Ramos (cell line): ENCODE data around the gene CYP27A1.

ENCODE experiments used
- in situ Hi-C: fragments of 300-500 bp; cut with MboI; formaldehyde crosslinking; loops from one replicate; pipeline ENCODE4 v1.14.3; 2022; ENCODE audit warnings: low sequenced_read_pairs; ENCODE audit not compliant: unreplicated experiment

The CYP27A1 gene

DNA sequence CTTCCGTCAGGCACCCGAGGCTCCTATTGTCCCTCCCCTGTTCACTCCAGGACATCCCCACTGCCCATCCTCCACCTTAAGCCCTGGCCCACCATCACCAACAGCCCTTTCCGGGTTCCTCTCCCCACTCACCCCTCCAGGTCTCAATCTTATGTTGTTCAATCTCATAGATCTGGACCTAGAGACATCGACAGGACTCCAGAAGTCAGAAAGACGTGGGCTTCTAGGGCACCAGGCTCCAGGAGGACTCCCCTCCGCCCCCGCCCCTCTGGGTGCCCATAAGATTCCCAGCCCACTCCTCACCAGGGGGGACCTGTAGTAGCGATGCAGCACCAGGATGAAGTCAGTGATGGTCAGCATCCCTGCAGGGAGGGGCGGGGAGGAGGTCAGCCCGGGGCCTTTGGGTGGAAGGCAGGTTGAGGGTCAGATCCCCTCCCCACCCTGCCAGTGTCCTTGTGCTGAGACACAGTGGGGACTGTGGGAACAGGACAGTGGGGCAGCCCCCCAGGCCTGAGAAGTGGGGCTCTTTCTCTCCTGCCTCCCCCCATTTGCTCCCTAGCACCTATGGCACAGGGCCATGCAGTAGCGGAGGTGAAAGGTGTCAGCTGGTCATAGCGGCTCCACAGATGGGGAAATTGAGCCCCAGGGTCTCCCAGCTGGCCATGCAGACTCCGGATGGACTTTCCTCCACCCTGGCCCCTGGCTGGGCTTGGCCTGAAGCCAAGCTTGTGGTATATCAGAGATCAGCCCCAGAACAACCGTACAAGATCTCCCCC is 45.9 kb downstream of the CYP27A1 start:
- in situ Hi-C loops = no loop called here

- in situ Hi-C loops = no loop called here
Observed at GRCh38 chr2:218828477-218828778, 46.5 kb downstream of the CYP27A1 start.

DNA sequence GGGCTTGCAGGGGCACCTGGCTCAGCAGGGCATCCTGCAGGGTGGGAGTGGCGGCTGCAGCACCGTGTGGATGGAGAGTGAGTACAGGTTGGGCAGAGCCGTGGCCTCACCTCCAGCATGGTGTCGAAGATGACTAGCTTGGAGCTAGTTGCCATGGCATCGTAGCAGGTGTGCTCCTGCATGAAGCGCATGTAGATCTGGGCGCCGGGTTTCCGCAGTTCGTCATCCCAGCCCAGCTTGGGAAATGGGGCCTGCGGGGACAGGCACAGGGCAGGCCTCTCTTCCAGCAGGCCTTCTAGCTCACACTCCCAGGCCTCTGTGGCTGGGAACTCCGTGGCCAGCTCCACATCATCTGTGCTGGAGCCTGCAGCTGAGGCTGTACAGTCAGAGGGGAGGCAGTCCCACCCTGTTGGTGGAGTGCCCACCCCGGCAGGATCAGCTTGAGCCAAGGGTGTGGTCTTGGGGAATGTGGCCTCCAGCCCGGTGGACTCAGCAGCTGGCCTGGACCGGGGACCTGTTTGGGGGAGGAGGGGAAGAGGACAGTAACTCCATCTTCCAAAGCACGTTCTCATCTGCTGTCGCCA is 48.0 kb downstream of the CYP27A1 start:
- in situ Hi-C loops = no loop called here

DNA sequence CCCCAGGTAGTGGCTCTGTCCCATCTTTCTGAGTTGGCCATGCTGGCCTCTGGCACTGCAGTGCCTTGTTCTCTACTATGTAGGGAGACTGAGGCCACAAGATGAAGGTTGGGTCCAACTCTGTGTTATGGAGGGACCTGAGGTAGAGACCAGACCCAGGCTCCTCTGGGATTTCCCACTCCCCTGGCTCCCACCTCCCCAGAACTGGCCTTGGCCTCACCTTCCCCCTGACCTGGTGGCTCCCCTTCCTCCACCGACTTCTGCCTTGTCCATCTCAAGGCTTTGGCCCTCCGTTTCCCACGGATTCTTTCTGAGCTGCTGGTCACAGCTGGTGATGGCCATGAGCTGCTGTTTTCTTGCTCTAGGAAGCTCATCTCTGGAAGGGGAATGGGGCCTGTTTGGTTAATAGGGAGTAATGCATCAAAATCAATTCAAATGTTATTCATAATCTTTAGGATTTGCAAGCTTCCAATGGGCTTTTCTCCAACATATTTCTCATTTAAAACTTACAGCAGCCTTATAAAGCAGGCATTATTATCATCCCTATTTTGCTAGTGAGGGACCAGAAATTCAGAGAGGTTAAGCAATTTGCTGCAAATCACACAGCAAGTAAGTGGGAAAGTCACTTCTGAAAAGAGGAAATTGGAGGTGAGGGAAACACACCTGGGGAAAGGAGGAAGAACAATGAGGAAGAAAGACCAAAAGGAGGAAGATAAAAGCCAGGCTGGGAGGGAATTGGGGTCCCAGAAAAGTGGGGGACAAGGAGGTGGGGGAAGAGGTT is 48.8 kb downstream of the CYP27A1 start:
- in situ Hi-C loops = no loop called here

DNA sequence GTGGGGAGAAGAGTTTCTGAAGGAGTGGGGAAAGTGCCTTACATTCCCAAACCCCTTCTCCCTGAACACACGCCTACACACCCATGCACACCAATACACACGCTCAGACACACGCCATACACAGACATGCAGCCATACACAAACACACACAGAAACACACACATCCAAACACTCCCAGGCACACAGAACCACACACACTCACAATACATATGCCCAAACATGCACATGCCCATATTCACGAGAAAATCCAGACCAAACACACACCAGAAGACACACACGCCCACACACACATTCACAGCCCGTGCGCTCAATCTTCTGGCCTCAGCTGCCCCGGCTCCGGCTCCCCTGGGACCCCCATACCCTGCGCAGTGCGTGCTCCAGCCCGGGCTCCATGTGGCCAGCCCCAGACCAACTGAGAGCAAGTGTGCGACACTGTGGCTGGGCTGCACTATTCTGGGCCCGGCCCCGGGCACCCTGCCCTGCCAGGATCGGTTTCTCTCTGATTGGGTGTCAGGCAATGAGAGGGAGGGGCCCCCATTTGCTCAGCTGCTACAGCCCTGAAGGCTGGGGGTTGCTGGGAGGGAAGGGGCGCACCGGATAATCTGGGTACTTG is 49.5 kb downstream of the CYP27A1 start, which contains the start of gene PRKAG3:
TSS of gene PRKAG3 (minus strand) at position 426 of the 613 bp plus-strand sequence.
- in situ Hi-C loops = no loop called here

GRCh38 chr2:218832081-218832480 is 50.1 kb downstream of the CYP27A1 start:
- in situ Hi-C loops = no loop called here

- in situ Hi-C loops = no loop called here
Observed at GRCh38 chr2:218832520-218832919, 50.6 kb downstream of the CYP27A1 start.

DNA sequence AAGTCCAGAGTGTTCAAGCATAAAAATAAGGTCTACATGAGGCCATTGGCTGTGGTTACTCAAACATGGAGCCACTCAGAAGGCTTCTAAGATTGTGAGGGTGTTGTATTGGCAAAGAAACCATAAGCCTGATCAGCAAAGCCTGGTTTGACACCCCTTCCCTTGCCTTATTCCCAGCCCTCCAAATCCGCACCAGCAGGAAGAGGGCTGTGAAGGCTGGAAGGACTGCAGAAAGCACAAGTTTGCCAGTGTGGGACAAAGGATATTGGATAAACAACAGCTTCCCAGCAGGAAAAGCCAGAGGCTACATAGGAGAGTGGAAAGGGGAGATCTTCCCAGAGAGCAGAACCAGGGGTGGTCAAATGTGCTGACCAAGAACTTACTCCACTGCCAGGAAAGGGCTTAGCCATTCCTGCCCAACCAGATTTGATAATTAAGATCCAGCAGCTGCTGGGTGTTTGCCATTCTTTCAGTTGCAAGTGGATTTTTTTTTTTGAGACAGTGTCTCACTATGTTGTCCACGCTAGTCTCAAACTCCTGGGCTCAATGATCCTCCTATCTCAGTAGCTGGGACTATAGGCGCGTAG is 51.2 kb downstream of the CYP27A1 start:
- in situ Hi-C loops = no loop called here

DNA sequence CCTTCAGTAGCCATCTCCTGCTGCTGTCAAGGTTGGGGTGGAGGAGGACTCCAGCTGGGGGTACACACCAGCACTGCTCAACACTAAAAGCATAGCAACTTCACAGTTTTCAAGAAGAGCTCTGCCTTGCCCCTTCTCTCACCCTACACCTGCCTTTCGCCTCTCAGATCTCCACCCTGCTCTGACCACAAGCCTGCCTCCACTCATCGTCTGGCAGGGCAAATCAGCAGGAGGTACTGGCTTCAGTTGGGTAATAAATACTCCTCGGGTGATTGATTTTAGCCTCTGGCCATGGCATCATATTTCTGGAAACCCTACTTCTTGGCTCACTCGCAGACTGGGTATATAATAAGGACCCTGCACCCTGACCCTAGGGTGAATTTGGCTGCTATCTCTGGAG is 52.7 kb downstream of the CYP27A1 start:
- in situ Hi-C loops = no loop called here

DNA sequence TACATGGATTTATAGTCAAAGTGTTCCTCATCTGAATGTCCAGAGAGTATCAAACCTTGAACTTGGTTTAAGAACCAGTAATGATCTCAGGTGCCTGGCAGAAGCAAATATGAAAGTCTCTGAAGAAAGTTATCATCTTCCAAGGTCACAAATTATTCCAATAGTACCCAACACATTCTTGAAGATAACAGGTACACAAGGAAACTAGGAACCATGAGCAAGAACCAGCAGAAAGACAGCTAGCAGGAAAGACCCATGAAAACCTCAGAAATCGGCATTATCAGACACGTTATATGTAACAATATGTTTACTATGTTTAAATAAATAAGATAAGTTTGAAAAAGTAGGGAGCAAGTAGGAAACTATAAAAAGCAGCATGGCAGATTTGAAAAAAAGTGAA is 55.5 kb downstream of the CYP27A1 start:
- in situ Hi-C loops = no loop called here

DNA sequence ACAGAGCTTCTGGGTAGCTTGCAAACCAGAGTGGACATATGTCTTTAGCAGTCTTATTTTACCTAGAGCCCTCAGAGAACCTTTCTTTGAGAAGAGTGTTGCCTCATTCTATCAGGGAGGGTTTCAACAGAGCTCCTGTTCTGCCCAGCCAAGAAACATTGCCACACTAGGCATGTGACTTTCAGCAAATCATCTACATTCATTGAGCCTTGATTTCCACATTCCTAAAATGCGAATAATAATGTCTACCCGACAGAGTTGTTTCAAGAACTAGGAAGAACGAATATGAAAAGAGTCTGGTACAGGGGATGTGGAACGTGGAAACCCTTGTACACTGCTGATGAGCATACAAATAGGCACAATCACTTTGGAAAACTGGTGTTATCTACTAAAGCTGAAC is 57.5 kb downstream of the CYP27A1 start:
- in situ Hi-C loops = no loop called here

GRCh38 chr2:218839888-218840287 is 57.9 kb downstream of the CYP27A1 start:
- in situ Hi-C loops = loop anchor here (10.0 kb wide), 1 partner anchor 105 kb away; no protein-coding TSS in a partner anchor

GRCh38 chr2:218844334-218844733 is 62.4 kb downstream of the CYP27A1 start:
- in situ Hi-C loops = loop anchor here (10.0 kb wide), 1 partner anchor 110 kb away; no protein-coding TSS in a partner anchor

DNA sequence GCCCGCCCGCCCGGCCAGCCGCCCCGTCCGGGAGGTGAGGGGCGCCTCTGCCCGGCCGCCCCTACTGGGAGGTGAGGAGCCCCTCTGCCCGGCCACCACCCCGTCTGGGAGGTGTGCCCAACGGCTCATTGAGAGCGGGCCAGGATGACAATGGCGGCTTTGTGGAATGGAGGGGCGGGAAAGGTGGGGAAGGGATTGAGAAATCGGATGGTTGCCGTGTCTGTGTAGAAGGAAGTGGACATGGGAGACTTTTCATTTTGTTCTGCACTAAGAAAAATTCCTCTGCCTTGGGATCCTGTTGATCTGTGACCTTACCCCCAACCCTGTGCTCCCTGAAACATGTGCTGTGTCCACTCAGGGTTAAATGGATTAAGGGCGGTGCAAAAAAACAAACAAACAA is 65.0 kb downstream of the CYP27A1 start:
- in situ Hi-C loops = loop anchor here (10.0 kb wide), 1 partner anchor 112 kb away; no protein-coding TSS in a partner anchor

- in situ Hi-C loops = loop anchor here (10.0 kb wide), 2 partner anchors 55 to 115 kb away; no protein-coding TSS in a partner anchor
Observed at GRCh38 chr2:218849721-218850120, 67.8 kb downstream of the CYP27A1 start.

GRCh38 chr2:218850796-218851195 is 68.8 kb downstream of the CYP27A1 start:
- in situ Hi-C loops = loop anchor here (10.0 kb wide), 1 partner anchor 54 kb away; no protein-coding TSS in a partner anchor

DNA sequence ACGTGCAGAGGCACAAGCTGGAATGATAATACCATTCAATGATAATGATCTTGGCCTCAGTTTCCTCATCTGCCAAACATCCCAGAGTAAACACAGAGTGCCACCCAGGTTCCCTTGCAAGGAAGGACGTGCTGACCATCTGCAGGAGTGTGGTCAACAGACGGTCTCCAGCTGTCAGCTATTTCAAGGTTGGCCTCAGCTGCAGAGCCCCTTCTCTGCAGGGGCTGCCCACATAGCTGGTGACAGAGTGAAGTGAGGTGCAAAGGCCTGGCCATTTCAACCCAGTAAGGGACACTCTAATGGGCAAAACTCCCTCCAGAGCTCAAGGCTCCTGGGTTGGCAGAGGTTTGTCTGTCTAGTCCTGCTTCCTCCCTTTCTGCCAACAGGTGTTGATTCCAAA is 69.3 kb downstream of the CYP27A1 start:
- in situ Hi-C loops = loop anchor here (10.0 kb wide), 1 partner anchor 54 kb away; no protein-coding TSS in a partner anchor

- in situ Hi-C loops = loop anchor here (10.0 kb wide), 1 partner anchor 52 kb away; no protein-coding TSS in a partner anchor
Observed at GRCh38 chr2:218852911-218853667, 71.1 kb downstream of the CYP27A1 start.

GRCh38 chr2:218853766-218854165 is 71.8 kb downstream of the CYP27A1 start:
- in situ Hi-C loops = loop anchor here (10.0 kb wide), 1 partner anchor 51 kb away; no protein-coding TSS in a partner anchor
